HEK293T (cell line): Measurements from ENCODE around the gene POU5F1.

Experiments
- BHLHE40 ChIP-seq: fragments of 450-650 bp; IDR thresholded peaks from 2 replicates; pipeline ENCODE4 v1.6.1; 2016; ENCODE audit warnings: mild to moderate bottlenecking, moderate library complexity, borderline replicate concordance
- FOXA1 ChIP-seq: fragments of 450-650 bp; IDR thresholded peaks from 2 replicates; pipeline ENCODE4 v1.6.1; 2016; ENCODE audit warnings: mild to moderate bottlenecking
- FOXK2 ChIP-seq: fragments of 450-650 bp; IDR thresholded peaks from 2 replicates; pipeline ENCODE4 v1.6.1; 2016; ENCODE audit warnings: mild to moderate bottlenecking
- SP1 ChIP-seq: fragments of 450-650 bp; IDR thresholded peaks from 2 replicates; pipeline ENCODE4 v1.6.1; 2017

DNA sequence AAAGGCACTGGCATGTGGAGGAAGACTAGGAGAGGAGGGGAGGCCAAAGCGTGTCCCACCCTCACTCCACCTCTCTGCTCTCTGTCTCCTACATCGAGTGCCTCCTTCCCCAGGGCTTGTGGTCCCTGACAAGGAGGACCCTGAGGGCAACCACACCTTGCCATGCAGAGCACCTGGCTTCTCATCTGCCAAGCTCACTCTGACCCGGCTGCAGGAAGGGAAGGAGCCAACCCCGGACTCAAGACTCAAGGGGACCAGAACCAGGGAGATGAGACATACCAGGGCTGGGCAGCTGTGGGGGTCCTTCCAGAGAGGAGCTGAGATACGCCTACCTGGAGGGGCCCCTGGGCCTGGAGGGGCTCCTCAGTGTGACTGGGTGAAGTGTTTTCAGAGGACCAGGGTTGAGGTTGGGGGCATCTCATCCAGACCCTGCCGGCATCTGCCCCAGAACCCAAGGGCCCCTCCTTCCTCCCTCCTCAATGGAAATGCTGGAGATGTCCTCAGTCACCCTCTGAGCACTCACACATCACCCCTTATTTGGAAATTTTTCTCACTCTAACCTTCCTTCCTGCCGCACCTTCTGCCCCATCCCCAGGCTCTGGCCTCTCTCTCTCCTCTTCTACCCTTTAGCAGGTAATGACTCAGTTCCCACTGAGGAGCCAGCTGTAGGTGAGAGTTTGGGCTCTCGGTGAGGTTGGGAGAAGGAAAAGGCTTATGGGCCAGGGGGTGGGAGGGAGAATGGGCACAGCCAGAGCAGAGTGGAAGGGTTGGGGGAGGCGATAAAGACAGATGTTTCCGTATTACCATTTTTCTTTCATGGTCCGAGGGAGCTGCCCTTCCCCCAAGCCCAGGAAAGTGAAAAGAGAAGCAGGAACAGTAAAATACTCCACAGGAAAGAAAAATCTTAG is 32.0 kb upstream of the POU5F1 start:
- no peak for TF ChIP-seq SP1
- no peak for TF ChIP-seq FOXK2
- TF ChIP-seq FOXA1: no peak
- no peak for TF ChIP-seq BHLHE40
